BJ (cell line): ENCODE data around the gene RAB20. TPM values are rescaled to one million over a fixed set of nuclear protein-coding genes. Genes with fewer than 3 reads are reported as not detected.
"Not testable (repeated sequence)": the region's sequence is repeated elsewhere in the genome, so short reads cannot be mapped to it uniquely, and the experiment has no call there.

ENCODE experiments used
- CTCF ChIA-PET: fragments of 350-600 bp; formaldehyde crosslinking; extraction: SDS; loops from one replicate; lab custom pipeline; 2021; ENCODE audit warnings: antibody characterized with exemption, inconsistent platforms; lab: Yijun Ruan, JAX
- POLR2A ChIA-PET: fragments of 300-600 bp; sonication (Branson Sonifier 250); formaldehyde crosslinking; extraction: SDS; loops from one replicate; lab custom pipeline; 2021; ENCODE audit warnings: antibody characterized with exemption; lab: Charles Lee
- DNase-seq: peaks from one replicate; pipeline ENCODE4 v3.0.0-alpha.2; 2011; ENCODE audit warnings: low read depth
- H3K27me3 ChIP-seq: 2 replicates; pipeline ENCODE4 v1.6.0; 2011; ENCODE audit warnings: low read length; ENCODE audit not compliant: control insufficient read depth, insufficient read depth
- H3K36me3 ChIP-seq: 2 replicates; pipeline ENCODE4 v1.5.1; 2011; ENCODE audit warnings: low read length; ENCODE audit not compliant: control insufficient read depth, insufficient read depth
- H3K4me3 ChIP-seq: 2 replicates; pipeline ENCODE4 v1.5.1; 2011; ENCODE audit warnings: low read depth, mild to moderate bottlenecking, control low read depth, low read length
- CTCF ChIP-seq: IDR thresholded peaks from 2 replicates; pipeline ENCODE4 v1.5.1; 2011; ENCODE audit warnings: low read depth, mild to moderate bottlenecking, control low read depth, inconsistent platforms, low read length, moderate library complexity; ENCODE audit not compliant: insufficient read depth
- polyA plus RNA-seq: library from polyadenylated mRNA; depleted of rRNA; stranded (reverse); fragments of >200 nt; gene quantifications from 2 replicates; pipeline ENCODE4 v1.2.3, GENCODE V29; 2011

The RAB20 gene
- polyA plus RNA-seq, 1 experiment: 4.9 TPM

- Histone ChIP-seq H3K27me3 (peaks cover 19% of the 10 kb centered on the region), H3K4me3 (no peak overlapping the region), H3K36me3 (no peaks in the 10 kb centered on the region)
- TF ChIP-seq CTCF: no peak
- CTCF ChIA-PET: no interaction called here
- no peak for DNase-seq
- POLR2A ChIA-PET: no interaction called here
Observed at GRCh38 chr13:110575322-110576069, 14.0 kb upstream of the RAB20 start.

GRCh38 chr13:110574161-110574560 lies 12.6 kb upstream of the RAB20 start:
- no peaks in the 10 kb centered on the region for H3K36me3 ChIP-seq
- ChIA-PET CTCF (no interaction called here), POLR2A (no interaction called here)
- H3K27me3 ChIP-seq: peaks cover 21% of the 10 kb centered on the region
- no peak overlapping the region for H3K4me3 ChIP-seq
- no peak for TF ChIP-seq CTCF
- DNase-seq: no peak

- Histone ChIP-seq H3K27me3 (peaks cover 19% of the 10 kb centered on the region), H3K36me3 (no peaks in the 10 kb centered on the region), H3K4me3 (no peak overlapping the region)
- ChIA-PET CTCF (interaction anchor here (0.8 to 1.1 kb wide), 2 partner anchors 22 to 326 kb away, joined by 3 read pairs; no protein-coding TSS in a partner anchor), POLR2A (no interaction called here)
- DNase-seq: no peak
- TF ChIP-seq CTCF: no peak
Observed at GRCh38 chr13:110572778-110573118, 11.2 kb upstream of the RAB20 start.

- Histone ChIP-seq H3K36me3 (no peaks in the 10 kb centered on the region), H3K4me3 (no peak overlapping the region), H3K27me3 (peaks cover 19% of the 10 kb centered on the region)
- ChIA-PET CTCF (interaction anchor here (0.7 to 1.1 kb wide), 2 partner anchors 308 to 325 kb away, joined by 3 read pairs; no protein-coding TSS in a partner anchor), POLR2A (no interaction called here)
- no peak for TF ChIP-seq CTCF
- no peak for DNase-seq
Observed at GRCh38 chr13:110571896-110572777, 10.6 kb upstream of the RAB20 start.

GRCh38 chr13:110570886-110571285 lies 9.4 kb upstream of the RAB20 start:
- Histone ChIP-seq H3K27me3 (peaks cover 21% of the 10 kb centered on the region), H3K4me3 (no peak overlapping the region), H3K36me3 (no peaks in the 10 kb centered on the region)
- ChIA-PET POLR2A (interaction anchor here (0.6 kb wide), 1 partner anchor 144 kb away, joined by 6 read pairs; no protein-coding TSS in a partner anchor), CTCF (no interaction called here)
- no peak for TF ChIP-seq CTCF
- DNase-seq: no peak

- peaks cover 21% of the 10 kb centered on the region for H3K27me3 ChIP-seq
- H3K36me3 ChIP-seq, H3K4me3 ChIP-seq, POLR2A ChIA-PET, DNase-seq: not testable (repeated sequence)
- CTCF ChIA-PET: interaction anchor here (0.7 kb wide), 1 partner anchor 51 kb away, joined by 3 read pairs; no protein-coding TSS in a partner anchor
Observed at GRCh38 chr13:110569962-110570361, 8.4 kb upstream of the RAB20 start.
